PC-3 (cell line): Measurements from ENCODE around the gene MYOF.

Experiments
- CTCF ChIP-seq: fragments of 300-600 bp; sonication (generic); conservative IDR thresholded peaks from 2 replicates; pipeline ENCODE4 v1.5.1; 2017; ENCODE audit warnings: antibody characterized with exemption, low read depth, mild to moderate bottlenecking, low read length
- EZH2 ChIP-seq: fragments of 300-600 bp; sonication (generic); IDR thresholded peaks from one replicate; pipeline ENCODE4 v1.6.1; 2017; ENCODE audit warnings: antibody characterized with exemption, mild to moderate bottlenecking, low read length; ENCODE audit not compliant: unreplicated experiment
- EZH2phosphoT487 ChIP-seq: fragments of 300-600 bp; sonication (generic); IDR thresholded peaks from 2 replicates; pipeline ENCODE4 v1.6.1; 2018; ENCODE audit warnings: mild to moderate bottlenecking, antibody characterized with exemption, low read length, borderline replicate concordance

GRCh38 chr10:93461807-93462178 is 20.3 kb downstream of the MYOF start:
- TF ChIP-seq CTCF (no peak), EZH2 (no peak), EZH2phosphoT487 (no peak)
